K562 (cell line): ENCODE results near the gene ZNF512B. TPM values are rescaled to one million over a fixed set of nuclear protein-coding genes. Genes with fewer than 3 reads are reported as not detected.

Experiments
- ARID1B ChIP-seq: fragments of 450-650 bp; IDR thresholded peaks from 2 replicates; pipeline ENCODE4 v1.6.1; 2016; ENCODE audit warnings: antibody characterized with exemption, mild to moderate bottlenecking, inconsistent platforms
- CCAR2 ChIP-seq: fragments of 200-400 bp; formaldehyde crosslinking; IDR thresholded peaks from 2 replicates; pipeline ENCODE4 v1.6.1; 2017; ENCODE audit warnings: mild to moderate bottlenecking, low read depth, low read length
- CXXC5 ChIP-seq: fragments of 250-450 bp; sonication (Bioruptor Pico); IDR thresholded peaks from 2 replicates; pipeline ENCODE4 v1.8.0; 2022; ENCODE audit warnings: inconsistent platforms, mild to moderate bottlenecking, moderate library complexity
- EHMT2 ChIP-seq: fragments of 450-650 bp; IDR thresholded peaks from 2 replicates; pipeline ENCODE4 v1.6.1; 2018; ENCODE audit warnings: antibody characterized with exemption
- FOXK1 ChIP-seq: sonication (generic); formaldehyde crosslinking; IDR thresholded peaks from 2 replicates; pipeline ENCODE4 v1.8.0; 2022; ENCODE audit warnings: missing genetic modification reagents, mild to moderate bottlenecking, borderline replicate concordance
- FOXP1 ChIP-seq: sonication (generic); formaldehyde crosslinking; IDR thresholded peaks from 2 replicates; pipeline ENCODE4 v1.8.0; 2022; ENCODE audit warnings: mild to moderate bottlenecking, missing genetic modification reagents
- HDAC1 ChIP-seq, 2 experiments: fragments of 450-650 bp; IDR thresholded peaks; 2 replicates each; pipeline ENCODE4 v1.6.1; 2016 to 2017; ENCODE audit warnings: inconsistent platforms in 1 of 2, mild to moderate bottlenecking in 1 of 2, moderate library complexity in 1 of 2
- KDM2B ChIP-seq: fragments of 250-450 bp; sonication (Bioruptor Pico); IDR thresholded peaks from 2 replicates; pipeline ENCODE4 v1.8.0; 2021; ENCODE audit warnings: mild to moderate bottlenecking, moderate library complexity
- MIER1 ChIP-seq: fragments of 450-650 bp; IDR thresholded peaks from 2 replicates; pipeline ENCODE4 v1.6.1; 2016; ENCODE audit warnings: antibody characterized with exemption, mild to moderate bottlenecking, low read depth
- PHF8 ChIP-seq: fragments of 200-600 bp; sonication (generic); IDR thresholded peaks from 2 replicates; pipeline ENCODE4 v1.6.1; 2012; ENCODE audit warnings: mixed run types, mild to moderate bottlenecking, inconsistent platforms, low read length, moderate library complexity, borderline replicate concordance
- POLR2AphosphoS5 ChIP-seq: IDR thresholded peaks from 2 replicates; pipeline ENCODE4 v1.6.1; 2011; ENCODE audit warnings: mild to moderate bottlenecking, low read depth, low read length, moderate library complexity; ENCODE audit not compliant: control insufficient read depth, insufficient read depth
- SAP30 ChIP-seq: fragments of 200-600 bp; sonication (generic); IDR thresholded peaks from 2 replicates; pipeline ENCODE4 v1.6.1; 2012; ENCODE audit warnings: borderline replicate concordance, low read depth, mild to moderate bottlenecking, moderate library complexity, low read length, control low read depth, inconsistent platforms; ENCODE audit not compliant: insufficient read depth, poor library complexity, severe bottlenecking
- SETDB1 ChIP-seq: IDR thresholded peaks from one replicate; pipeline ENCODE4 v1.6.1; 2012; ENCODE audit warnings: low read length, control low read depth, inconsistent platforms
- SMC3 ChIP-seq: conservative IDR thresholded peaks from 2 replicates; pipeline ENCODE4 v1.6.1; 2011; ENCODE audit warnings: low read depth, low read length, improper control_type of control experiment; ENCODE audit not compliant: insufficient read depth
- TAF7 ChIP-seq: fragments of 450-650 bp; IDR thresholded peaks from 2 replicates; pipeline ENCODE4 v1.6.1; 2016; ENCODE audit warnings: missing genetic modification characterization, missing compliant biosample characterization
- TOE1 ChIP-seq, 2 experiments: fragments of 450-650 bp in 1 of 2; sonication (generic) in 1 of 2; formaldehyde crosslinking in 1 of 2; IDR thresholded peaks; 2 replicates each; pipeline versions ENCODE4 v1.7.1 to v1.8.0; 2016 to 2022; ENCODE audit warnings: borderline replicate concordance in 2 of 2, mild to moderate bottlenecking in 2 of 2, antibody characterized with exemption in 1 of 2, inconsistent platforms in 1 of 2, low read depth in 1 of 2, missing genetic modification reagents in 1 of 2, moderate library complexity in 1 of 2
- ZBTB8A ChIP-seq: fragments of 450-650 bp; IDR thresholded peaks from 2 replicates; pipeline ENCODE4 v1.6.1; 2018; ENCODE audit warnings: mild to moderate bottlenecking, moderate library complexity; ENCODE audit not compliant: partially characterized antibody
- polyA plus RNA-seq, 8 experiments: library from polyadenylated mRNA; depleted of rRNA in 4 of 8; stranded (reverse) in 5 of 8; unstranded in 3 of 8; fragments of >200 nt; fragmentation: Nextera tagmentation in 2 of 8; fragmentation: Illumina TruSeq in 1 of 8; extraction: Ambion mirVana in 2 of 8; extraction: Trizol in 1 of 8; gene quantifications; 2 replicates each; pipeline versions ENCODE4 v1.2.1 to v1.2.3, GENCODE V29; 2011 to 2014; ENCODE audit warnings: inconsistent platforms in 1 of 8, missing spikeins in 1 of 8
- total RNA-seq, 7 experiments: library from RNA; depleted of rRNA in 6 of 7; stranded (reverse); fragments of >200 nt in 6 of 7; fragmentation: Illumina TruSeq in 2 of 7; extraction: Trizol in 2 of 7; gene quantifications; 2 replicates each; pipeline versions ENCODE4 v1.2.1 to v1.2.3, GENCODE V29; 2011 to 2021; ENCODE audit warnings: low replicate concordance in 1 of 7
- TF ChIP-seq, protein P1 (sequence below): sonication (generic); formaldehyde crosslinking; IDR thresholded peaks from 2 replicates; pipeline ENCODE4 v1.8.0; 2023; ENCODE audit warnings: missing genetic modification reagents, mild to moderate bottlenecking, borderline replicate concordance
- TF ChIP-seq, protein P2 (sequence below), 3 experiments: IDR thresholded peaks in 2 of 3; conservative IDR thresholded peaks in 1 of 3; 2 replicates each; pipeline ENCODE4 v1.5.1; 2011 to 2012; ENCODE audit warnings: low read length in 3 of 3, mild to moderate bottlenecking in 3 of 3, control low read depth in 2 of 3, improper control_type of control experiment in 1 of 3, inconsistent platforms in 1 of 3, low read depth in 1 of 3, mixed read lengths in 1 of 3, moderate library complexity in 1 of 3; ENCODE audit not compliant: insufficient read depth in 2 of 3

Gene ZNF512B
- total and polyA plus RNA-seq, 9 of the 15 experiments (the other 6 are each of a cell fraction or from before 2014, with no cell fraction given) = 0.01 to 27.8 (median 8.2) TPM

DNA sequence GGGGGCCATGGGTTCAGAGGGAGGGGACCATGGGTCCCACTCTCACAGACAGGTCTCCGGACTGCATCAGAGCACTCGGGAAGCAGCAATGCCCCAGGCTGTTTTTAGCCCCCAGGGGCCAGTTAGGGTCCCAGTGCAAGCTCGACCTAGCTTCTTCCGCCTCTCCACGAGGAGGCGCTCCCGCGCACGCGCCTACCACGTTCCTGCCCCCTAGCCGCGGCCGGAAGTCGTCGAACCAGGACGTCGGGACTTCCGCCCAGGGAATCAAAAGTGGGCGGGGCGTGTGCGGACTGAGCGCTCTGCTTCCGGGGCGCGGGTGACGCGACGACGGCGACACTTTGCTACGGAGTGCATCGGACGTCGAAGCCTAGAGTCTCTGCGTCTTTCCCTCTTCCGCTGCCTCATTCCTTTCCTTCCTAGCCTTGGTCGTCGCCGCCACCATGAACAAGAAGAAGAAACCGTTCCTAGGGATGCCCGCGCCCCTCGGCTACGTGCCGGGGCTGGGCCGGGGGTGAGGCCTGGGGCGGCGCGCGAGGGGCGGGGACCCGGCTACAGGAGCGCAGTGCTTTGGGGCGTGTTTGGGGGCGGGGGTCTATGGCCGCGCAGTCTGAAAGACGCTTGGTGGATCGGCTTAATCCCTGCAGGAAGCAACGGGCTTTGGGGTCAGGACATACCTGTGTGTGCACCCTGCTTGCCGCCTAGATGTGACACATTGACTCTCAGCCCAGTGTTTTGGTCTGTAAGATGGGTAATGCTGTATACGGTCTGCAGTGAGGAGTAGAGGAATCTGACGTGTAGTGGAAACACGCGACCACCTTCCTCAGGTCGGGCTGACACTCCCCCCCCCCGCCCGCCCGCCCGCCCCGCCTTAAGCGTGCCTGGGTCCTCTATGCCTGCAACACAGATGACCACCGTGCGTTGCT, 11.3 kb upstream of the ZNF512B start, which contains the start of gene PRPF6 (continued):
- TF ChIP-seq POLR2AphosphoS5 (peak; percentile 68), FOXP1 (CRISPR knock-in tag) (no peak), EHMT2 (no peak), CCAR2 (no peak), KDM2B (CRISPR knock-in tag) (peak; percentile 81), TOE1 (IDR thresholded peaks at IDR 0.05; ENCODE audit: borderline replicate concordance) (0 out of 2 replicates have a peak, but pooled peaks have one; percentile 63), TOE1 (CRISPR knock-in tag; IDR thresholded peaks at IDR 0.05; ENCODE audit: borderline replicate concordance, low read depth) (peak; percentile 91; the same call in 1 of the 2 replicates), SAP30 (peak; percentile 57), SMC3 (peak; percentile 62), CXXC5 (CRISPR knock-in tag) (peak; percentile 97), SETDB1 (no peak), TAF7 (0 out of 2 replicates have a peak, but pooled peaks have one; percentile 32), ARID1B (no peak), ZBTB8A (no peak), PHF8 (peak; percentile 94), HDAC1 (IDR thresholded peaks at IDR 0.05) (peak in 1 of 2 experiments; percentile 95; a peak in 2 of 4 replicates), FOXK1 (CRISPR knock-in tag) (no peak), MIER1 (no peak)
- TF ChIP-seq, protein P1, sequence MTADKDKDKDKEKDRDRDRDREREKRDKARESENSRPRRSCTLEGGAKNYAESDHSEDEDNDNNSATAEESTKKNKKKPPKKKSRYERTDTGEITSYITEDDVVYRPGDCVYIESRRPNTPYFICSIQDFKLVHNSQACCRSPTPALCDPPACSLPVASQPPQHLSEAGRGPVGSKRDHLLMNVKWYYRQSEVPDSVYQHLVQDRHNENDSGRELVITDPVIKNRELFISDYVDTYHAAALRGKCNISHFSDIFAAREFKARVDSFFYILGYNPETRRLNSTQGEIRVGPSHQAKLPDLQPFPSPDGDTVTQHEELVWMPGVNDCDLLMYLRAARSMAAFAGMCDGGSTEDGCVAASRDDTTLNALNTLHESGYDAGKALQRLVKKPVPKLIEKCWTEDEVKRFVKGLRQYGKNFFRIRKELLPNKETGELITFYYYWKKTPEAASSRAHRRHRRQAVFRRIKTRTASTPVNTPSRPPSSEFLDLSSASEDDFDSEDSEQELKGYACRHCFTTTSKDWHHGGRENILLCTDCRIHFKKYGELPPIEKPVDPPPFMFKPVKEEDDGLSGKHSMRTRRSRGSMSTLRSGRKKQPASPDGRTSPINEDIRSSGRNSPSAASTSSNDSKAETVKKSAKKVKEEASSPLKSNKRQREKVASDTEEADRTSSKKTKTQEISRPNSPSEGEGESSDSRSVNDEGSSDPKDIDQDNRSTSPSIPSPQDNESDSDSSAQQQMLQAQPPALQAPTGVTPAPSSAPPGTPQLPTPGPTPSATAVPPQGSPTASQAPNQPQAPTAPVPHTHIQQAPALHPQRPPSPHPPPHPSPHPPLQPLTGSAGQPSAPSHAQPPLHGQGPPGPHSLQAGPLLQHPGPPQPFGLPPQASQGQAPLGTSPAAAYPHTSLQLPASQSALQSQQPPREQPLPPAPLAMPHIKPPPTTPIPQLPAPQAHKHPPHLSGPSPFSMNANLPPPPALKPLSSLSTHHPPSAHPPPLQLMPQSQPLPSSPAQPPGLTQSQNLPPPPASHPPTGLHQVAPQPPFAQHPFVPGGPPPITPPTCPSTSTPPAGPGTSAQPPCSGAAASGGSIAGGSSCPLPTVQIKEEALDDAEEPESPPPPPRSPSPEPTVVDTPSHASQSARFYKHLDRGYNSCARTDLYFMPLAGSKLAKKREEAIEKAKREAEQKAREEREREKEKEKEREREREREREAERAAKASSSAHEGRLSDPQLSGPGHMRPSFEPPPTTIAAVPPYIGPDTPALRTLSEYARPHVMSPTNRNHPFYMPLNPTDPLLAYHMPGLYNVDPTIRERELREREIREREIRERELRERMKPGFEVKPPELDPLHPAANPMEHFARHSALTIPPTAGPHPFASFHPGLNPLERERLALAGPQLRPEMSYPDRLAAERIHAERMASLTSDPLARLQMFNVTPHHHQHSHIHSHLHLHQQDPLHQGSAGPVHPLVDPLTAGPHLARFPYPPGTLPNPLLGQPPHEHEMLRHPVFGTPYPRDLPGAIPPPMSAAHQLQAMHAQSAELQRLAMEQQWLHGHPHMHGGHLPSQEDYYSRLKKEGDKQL = no peak
- TF ChIP-seq, protein P2, sequence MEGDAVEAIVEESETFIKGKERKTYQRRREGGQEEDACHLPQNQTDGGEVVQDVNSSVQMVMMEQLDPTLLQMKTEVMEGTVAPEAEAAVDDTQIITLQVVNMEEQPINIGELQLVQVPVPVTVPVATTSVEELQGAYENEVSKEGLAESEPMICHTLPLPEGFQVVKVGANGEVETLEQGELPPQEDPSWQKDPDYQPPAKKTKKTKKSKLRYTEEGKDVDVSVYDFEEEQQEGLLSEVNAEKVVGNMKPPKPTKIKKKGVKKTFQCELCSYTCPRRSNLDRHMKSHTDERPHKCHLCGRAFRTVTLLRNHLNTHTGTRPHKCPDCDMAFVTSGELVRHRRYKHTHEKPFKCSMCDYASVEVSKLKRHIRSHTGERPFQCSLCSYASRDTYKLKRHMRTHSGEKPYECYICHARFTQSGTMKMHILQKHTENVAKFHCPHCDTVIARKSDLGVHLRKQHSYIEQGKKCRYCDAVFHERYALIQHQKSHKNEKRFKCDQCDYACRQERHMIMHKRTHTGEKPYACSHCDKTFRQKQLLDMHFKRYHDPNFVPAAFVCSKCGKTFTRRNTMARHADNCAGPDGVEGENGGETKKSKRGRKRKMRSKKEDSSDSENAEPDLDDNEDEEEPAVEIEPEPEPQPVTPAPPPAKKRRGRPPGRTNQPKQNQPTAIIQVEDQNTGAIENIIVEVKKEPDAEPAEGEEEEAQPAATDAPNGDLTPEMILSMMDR (IDR thresholded peaks at IDR 0.05 in 2 of 3, conservative IDR thresholded peaks at IDR 0.05 in 1 of 3; ENCODE audit: insufficient read depth in 2 of 3, low read depth in 1 of 3, low read length in 3 of 3) = peak; percentile 96 to 99 (median 99)
